ENCODE results near the gene DMAC2.

Gene DMAC2

GRCh38 chr19:41415154-41415571 lies 24.5 kb downstream of the DMAC2 start:
- POLR2A ChIA-PET, result no interaction called here
- Histone ChIP-seq H3K27me3 (replicated peaks in 2 of 5; ENCODE audit: control insufficient read depth in 4 of 5, insufficient read depth in 5 of 5, low read length in 4 of 5) (no peaks in the 10 kb centered on the region), H3K27ac (ENCODE audit: insufficient read depth in 1 of 2, low read depth in 1 of 2, low read length in 2 of 2, poor library complexity in 1 of 2, severe bottlenecking in 2 of 2) (no peak overlapping the region), H3K4me3 (ENCODE audit: control insufficient read depth in 1 of 7, extremely low read depth in 1 of 7, insufficient read depth in 4 of 7, low read depth in 2 of 7, low read length in 6 of 7) (no peak overlapping the region), H3K4me1 (ENCODE audit: control extremely low read depth in 1 of 4, control insufficient read depth in 4 of 4, insufficient read depth in 4 of 4, low read length in 3 of 4) (peaks cover 1 to 11% (median 10%) of the 10 kb centered on the region in 4 experiments), H3K9me3 (ENCODE audit: control extremely low read depth in 1 of 5, control insufficient read depth in 4 of 5, insufficient read depth in 2 of 5, low read depth in 1 of 5, low read length in 4 of 5) (no peaks in the 10 kb centered on the region), H3K36me3 (ENCODE audit: control insufficient read depth in 4 of 4, insufficient read depth in 4 of 4, low read length in 3 of 4) (peaks cover 21 to 72% (median 47%) of the 10 kb centered on the region in 4 experiments)
- 98% methylated on average over 4 of the region's 9 CpGs for WGBS (ENCODE audit: insufficient coverage)
- CTCF ChIA-PET, result interaction anchor here (1.0 to 1.8 kb wide), 4 partner anchors 9 to 25 kb away, joined by 3 to 6 read pairs (median 4); partner anchors contain the start of gene B3GNT8
- no peak for DNase-seq

DNA sequence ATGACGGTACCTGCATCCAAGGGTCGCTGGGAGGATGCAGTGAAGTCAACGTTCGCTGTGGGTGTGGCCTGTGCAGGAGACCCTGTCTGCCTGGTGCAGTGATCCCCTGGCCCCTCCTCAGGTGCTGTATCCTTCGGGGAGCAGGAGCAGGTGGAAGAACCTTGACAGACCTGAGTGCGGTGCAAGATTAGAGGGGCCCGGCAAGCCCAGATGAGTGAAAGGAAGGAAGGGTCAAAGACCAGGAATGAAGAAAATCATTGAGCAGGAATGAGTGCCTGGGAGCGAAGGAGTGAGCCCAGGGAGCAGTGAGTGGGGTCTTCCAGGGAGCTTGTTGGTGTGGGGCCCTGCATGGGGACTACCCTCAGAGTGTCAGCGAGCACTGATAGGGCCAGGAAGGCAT lies 25.3 kb downstream of the DMAC2 start:
- H3K27me3 ChIP-seq (replicated peaks in 2 of 5; ENCODE audit: control insufficient read depth in 4 of 5, insufficient read depth in 5 of 5, low read length in 4 of 5), result no peaks in the 10 kb centered on the region
- WGBS (ENCODE audit: insufficient coverage), result 97% methylated on average over 8 of the region's 9 CpGs
- CTCF ChIA-PET, result interaction anchor here (1.4 to 1.8 kb wide), 3 partner anchors 9 to 17 kb away, joined by 3 to 6 read pairs (median 5); partner anchors contain the start of gene B3GNT8
- no peaks in the 10 kb centered on the region for H3K9me3 ChIP-seq (ENCODE audit: control extremely low read depth in 1 of 5, control insufficient read depth in 4 of 5, insufficient read depth in 2 of 5, low read depth in 1 of 5, low read length in 4 of 5)
- peaks cover 6 to 12% (median 10%) of the 10 kb centered on the region in 4 experiments for H3K4me1 ChIP-seq (ENCODE audit: control extremely low read depth in 1 of 4, control insufficient read depth in 4 of 4, insufficient read depth in 4 of 4, low read length in 3 of 4)
- peaks cover 21 to 72% (median 44%) of the 10 kb centered on the region in 4 experiments for H3K36me3 ChIP-seq (ENCODE audit: control insufficient read depth in 4 of 4, insufficient read depth in 4 of 4, low read length in 3 of 4)
- POLR2A ChIA-PET, result no interaction called here
- H3K27ac ChIP-seq (ENCODE audit: insufficient read depth in 1 of 2, low read depth in 1 of 2, low read length in 2 of 2, poor library complexity in 1 of 2, severe bottlenecking in 2 of 2), result no peak overlapping the region
- no peak for DNase-seq
- no peak overlapping the region for H3K4me3 ChIP-seq (ENCODE audit: control insufficient read depth in 1 of 7, extremely low read depth in 1 of 7, insufficient read depth in 4 of 7, low read depth in 2 of 7, low read length in 6 of 7)

GRCh38 chr19:41413947-41414346 lies 25.8 kb downstream of the DMAC2 start:
- POLR2A ChIA-PET, result no interaction called here
- CTCF ChIA-PET, result interaction anchor here (1.4 to 1.8 kb wide), 3 partner anchors 10 to 17 kb away, joined by 3 to 6 read pairs (median 5); partner anchors contain the start of gene B3GNT8

DNA sequence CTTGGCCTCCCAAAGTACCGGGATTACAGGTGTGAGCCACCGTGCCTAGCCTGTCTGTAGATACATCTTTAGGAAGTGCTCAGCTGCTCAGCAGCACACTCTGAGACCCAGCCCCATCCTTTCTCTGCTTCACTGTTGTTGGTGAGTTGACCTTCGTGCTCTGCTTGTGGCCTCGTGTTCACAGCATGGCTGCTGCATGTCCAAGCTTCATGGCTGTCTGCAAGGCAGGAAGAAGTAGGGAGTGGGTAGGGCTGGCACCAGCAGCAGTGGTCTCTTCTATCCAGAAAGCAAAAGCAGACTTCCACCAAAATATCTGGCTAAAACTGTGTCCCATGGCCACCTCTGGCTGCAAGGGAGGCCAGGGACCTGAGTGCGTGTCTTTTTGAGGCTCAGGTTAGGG lies 26.8 kb downstream of the DMAC2 start:
- Histone ChIP-seq H3K4me3 (ENCODE audit: control insufficient read depth in 1 of 7, extremely low read depth in 1 of 7, insufficient read depth in 4 of 7, low read depth in 2 of 7, low read length in 6 of 7) (no peak overlapping the region), H3K4me1 (ENCODE audit: control extremely low read depth in 1 of 4, control insufficient read depth in 4 of 4, insufficient read depth in 4 of 4, low read length in 3 of 4) (peaks cover 11 to 26% (median 15%) of the 10 kb centered on the region in 4 experiments), H3K36me3 (ENCODE audit: control insufficient read depth in 4 of 4, insufficient read depth in 4 of 4, low read length in 3 of 4) (peaks cover 20 to 58% (median 35%) of the 10 kb centered on the region in 4 experiments), H3K9me3 (ENCODE audit: control extremely low read depth in 1 of 5, control insufficient read depth in 4 of 5, insufficient read depth in 2 of 5, low read depth in 1 of 5, low read length in 4 of 5) (no peaks in the 10 kb centered on the region), H3K27ac (ENCODE audit: insufficient read depth in 1 of 2, low read depth in 1 of 2, low read length in 2 of 2, poor library complexity in 1 of 2, severe bottlenecking in 2 of 2) (no peak overlapping the region), H3K27me3 (replicated peaks in 2 of 5; ENCODE audit: control insufficient read depth in 4 of 5, insufficient read depth in 5 of 5, low read length in 4 of 5) (no peaks in the 10 kb centered on the region)
- CTCF ChIA-PET, result interaction anchor here (0.7 kb wide), 1 partner anchor 8 kb away, joined by 4 read pairs; no protein-coding TSS in a partner anchor
- POLR2A ChIA-PET, result no interaction called here
- WGBS (ENCODE audit: insufficient coverage), result 100% methylated on average over 4 of the region's 5 CpGs
- no peak for DNase-seq

More at GRCh38 chr19:41413947-41414346, 25.8 kb downstream of the DMAC2 start:
- 99% methylated on average over 10 of the region's 10 CpGs for WGBS (ENCODE audit: insufficient coverage)
- Histone ChIP-seq H3K9me3 (ENCODE audit: control extremely low read depth in 1 of 5, control insufficient read depth in 4 of 5, insufficient read depth in 2 of 5, low read depth in 1 of 5, low read length in 4 of 5) (no peaks in the 10 kb centered on the region), H3K36me3 (ENCODE audit: control insufficient read depth in 4 of 4, insufficient read depth in 4 of 4, low read length in 3 of 4) (peaks cover 21 to 68% (median 41%) of the 10 kb centered on the region in 4 experiments), H3K4me3 (ENCODE audit: control insufficient read depth in 1 of 7, extremely low read depth in 1 of 7, insufficient read depth in 4 of 7, low read depth in 2 of 7, low read length in 6 of 7) (no peak overlapping the region), H3K4me1 (ENCODE audit: control extremely low read depth in 1 of 4, control insufficient read depth in 4 of 4, insufficient read depth in 4 of 4, low read length in 3 of 4) (peaks cover 11 to 16% (median 14%) of the 10 kb centered on the region in 4 experiments), H3K27ac (ENCODE audit: insufficient read depth in 1 of 2, low read depth in 1 of 2, low read length in 2 of 2, poor library complexity in 1 of 2, severe bottlenecking in 2 of 2) (no peak overlapping the region), H3K27me3 (replicated peaks in 2 of 5; ENCODE audit: control insufficient read depth in 4 of 5, insufficient read depth in 5 of 5, low read length in 4 of 5) (no peaks in the 10 kb centered on the region)
- DNase-seq, result no peak

- CTCF ChIA-PET, result interaction anchor here (1.1 kb wide), 1 partner anchor 8 kb away, joined by 3 read pairs; no protein-coding TSS in a partner anchor
- POLR2A ChIA-PET, result no interaction called here
Observed at GRCh38 chr19:41411968-41412265, 27.8 kb downstream of the DMAC2 start.

DNA sequence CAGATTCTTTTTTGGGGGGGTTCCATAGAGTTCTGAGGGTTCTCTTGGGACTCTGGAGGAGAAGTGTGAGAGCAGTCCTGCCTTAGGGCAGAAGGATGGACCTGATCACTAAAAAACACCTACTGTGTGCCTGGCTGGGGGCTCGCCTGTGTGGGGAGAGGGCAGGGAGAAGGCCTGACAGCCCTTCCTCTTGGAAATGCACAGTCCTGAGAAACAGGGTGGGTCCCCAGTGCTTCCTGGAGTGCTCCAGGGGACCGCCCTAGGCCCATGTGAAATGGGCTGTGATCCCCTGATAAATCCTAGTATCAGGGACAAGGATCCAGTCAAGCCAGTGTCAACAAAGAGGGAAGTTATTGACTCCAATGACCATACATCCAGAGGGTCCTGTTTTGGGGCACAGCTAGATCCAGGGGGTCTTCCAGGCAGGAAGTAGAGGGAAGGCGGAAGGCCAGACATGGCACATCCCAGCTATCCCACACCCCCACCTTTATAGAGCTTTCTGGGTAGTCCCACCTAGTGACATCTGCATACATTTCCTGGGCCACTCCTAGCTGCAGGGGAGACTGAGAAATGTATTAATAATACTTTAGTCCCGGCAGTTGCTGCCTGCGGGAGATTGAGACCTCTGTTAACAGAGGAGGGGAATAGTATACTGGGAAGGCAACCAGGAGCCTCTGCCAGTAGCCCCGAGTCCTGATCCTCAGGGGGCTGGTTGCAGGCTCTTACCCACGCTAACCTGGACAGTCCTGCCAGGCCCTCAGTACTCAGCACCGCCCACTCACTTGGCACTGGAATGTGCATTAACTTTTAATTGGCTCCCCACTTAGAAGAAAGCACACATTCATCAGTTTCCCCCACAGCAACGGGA lies 28.4 kb downstream of the DMAC2 start:
- CTCF ChIA-PET, result interaction anchor here (1.1 kb wide), 1 partner anchor 9 kb away, joined by 3 read pairs; no protein-coding TSS in a partner anchor
- Histone ChIP-seq H3K36me3 (ENCODE audit: control insufficient read depth in 4 of 4, insufficient read depth in 4 of 4, low read length in 3 of 4) (peaks cover 18 to 51% (median 32%) of the 10 kb centered on the region in 4 experiments), H3K4me3 (ENCODE audit: control insufficient read depth in 1 of 7, extremely low read depth in 1 of 7, insufficient read depth in 4 of 7, low read depth in 2 of 7, low read length in 6 of 7) (no peak overlapping the region), H3K4me1 (ENCODE audit: control extremely low read depth in 1 of 4, control insufficient read depth in 4 of 4, insufficient read depth in 4 of 4, low read length in 3 of 4) (peaks cover 12 to 41% (median 15%) of the 10 kb centered on the region in 4 experiments), H3K27me3 (replicated peaks in 2 of 5; ENCODE audit: control insufficient read depth in 4 of 5, insufficient read depth in 5 of 5, low read length in 4 of 5) (no peaks in the 10 kb centered on the region), H3K27ac (ENCODE audit: insufficient read depth in 1 of 2, low read depth in 1 of 2, low read length in 2 of 2, poor library complexity in 1 of 2, severe bottlenecking in 2 of 2) (peak overlapping the region in 1 of 2 experiments; percentile 54), H3K9me3 (ENCODE audit: control extremely low read depth in 1 of 5, control insufficient read depth in 4 of 5, insufficient read depth in 2 of 5, low read depth in 1 of 5, low read length in 4 of 5) (no peaks in the 10 kb centered on the region)
- POLR2A ChIA-PET, result no interaction called here
- 96% methylated on average over 7 of the region's 9 CpGs for WGBS (ENCODE audit: insufficient coverage)
- DNase-seq, result no peak

More at GRCh38 chr19:41411968-41412265, 27.8 kb downstream of the DMAC2 start:
- no peaks in the 10 kb centered on the region for H3K9me3 ChIP-seq (ENCODE audit: control extremely low read depth in 1 of 5, control insufficient read depth in 4 of 5, insufficient read depth in 2 of 5, low read depth in 1 of 5, low read length in 4 of 5)
- 88% methylated on average over 11 of the region's 11 CpGs for WGBS (ENCODE audit: insufficient coverage)
- H3K4me1 ChIP-seq (ENCODE audit: control extremely low read depth in 1 of 4, control insufficient read depth in 4 of 4, insufficient read depth in 4 of 4, low read length in 3 of 4), result peaks cover 12 to 36% (median 15%) of the 10 kb centered on the region in 4 experiments
- H3K36me3 ChIP-seq (ENCODE audit: control insufficient read depth in 4 of 4, insufficient read depth in 4 of 4, low read length in 3 of 4), result peaks cover 19 to 57% (median 33%) of the 10 kb centered on the region in 4 experiments
- no peak overlapping the region for H3K4me3 ChIP-seq (ENCODE audit: control insufficient read depth in 1 of 7, extremely low read depth in 1 of 7, insufficient read depth in 4 of 7, low read depth in 2 of 7, low read length in 6 of 7)
- DNase-seq, result no peak
- H3K27ac ChIP-seq (ENCODE audit: insufficient read depth in 1 of 2, low read depth in 1 of 2, low read length in 2 of 2, poor library complexity in 1 of 2, severe bottlenecking in 2 of 2), result no peak overlapping the region
- H3K27me3 ChIP-seq (replicated peaks in 2 of 5; ENCODE audit: control insufficient read depth in 4 of 5, insufficient read depth in 5 of 5, low read length in 4 of 5), result no peaks in the 10 kb centered on the region
